ENCODE measurements around the gene MCF2L2. TPM values are rescaled to one million over a fixed set of nuclear protein-coding genes. Genes with fewer than 3 reads are reported as not detected.

MCF2L2 gene
- total RNA-seq, 3 donors from 2014 or later (not counting 1 experiment from before 2014, with no cell fraction given), result 2.2 to 4.9 (median 2.7) TPM

GRCh38 chr3:183260167-183260904 is 168.1 kb downstream of the MCF2L2 start:
- intact Hi-C loops (cut with micrococcal nuclease), result no loop called here
- H3K4me3 ChIP-seq (ENCODE audit: low read length), result no peak overlapping the region

GRCh38 chr3:183259621-183260020 is 168.8 kb downstream of the MCF2L2 start:
- Mint-ChIP-seq H3K9me3 (no peaks in the 10 kb centered on the region), H3K4me3 (no peak overlapping the region), H3K36me3 (no peaks in the 10 kb centered on the region), H3K4me1 (no peaks in the 10 kb centered on the region), H3K27ac (no peak overlapping the region), H3K27me3 (ENCODE audit: low read depth in 2 of 2) (peaks cover 23 to 53% of the 10 kb centered on the region in 2 donors)
- DNase-seq, result no peak
- intact Hi-C loops (cut with micrococcal nuclease), result no loop called here
- peaks cover 7% of the 10 kb centered on the region for H3K27me3 ChIP-seq (ENCODE audit: control insufficient read depth, insufficient read depth, low read length)
- H3K4me1 ChIP-seq (ENCODE audit: control insufficient read depth, insufficient read depth, low read length), result peaks cover 4% of the 10 kb centered on the region
- no peaks in the 10 kb centered on the region for H3K36me3 ChIP-seq (ENCODE audit: control insufficient read depth, insufficient read depth, low read length)
- H3K9me3 ChIP-seq (ENCODE audit: control insufficient read depth, insufficient read depth, low read length), result no peaks in the 10 kb centered on the region
- H3K4me3 ChIP-seq (ENCODE audit: low read length), result no peak overlapping the region
- no peak for ATAC-seq
- 83% methylated on average over 2 of the region's 2 CpGs for WGBS (ENCODE audit: insufficient coverage)
- no peak for TF ChIP-seq CTCF (IDR thresholded peaks at IDR 0.05)
- no peak overlapping the region for H3K27ac ChIP-seq (ENCODE audit: low read length)

More at GRCh38 chr3:183260167-183260904, 168.1 kb downstream of the MCF2L2 start:
- H3K36me3 ChIP-seq (ENCODE audit: control insufficient read depth, insufficient read depth, low read length), result no peaks in the 10 kb centered on the region
- no peaks in the 10 kb centered on the region for H3K27me3 ChIP-seq (ENCODE audit: control insufficient read depth, insufficient read depth, low read length)
- no peak overlapping the region for H3K27ac Mint-ChIP-seq
- no peak overlapping the region for H3K4me3 Mint-ChIP-seq
- no peaks in the 10 kb centered on the region for H3K9me3 ChIP-seq (ENCODE audit: control insufficient read depth, insufficient read depth, low read length)
- TF ChIP-seq CTCF (IDR thresholded peaks at IDR 0.05), result no peak
- no peak overlapping the region for H3K27ac ChIP-seq (ENCODE audit: low read length)
- peaks cover 3% of the 10 kb centered on the region for H3K4me1 ChIP-seq (ENCODE audit: control insufficient read depth, insufficient read depth, low read length)
- peaks cover 17 to 46% of the 10 kb centered on the region in 2 donors for H3K27me3 Mint-ChIP-seq (ENCODE audit: low read depth in 2 of 2)
- DNase-seq, result no peak
- no peaks in the 10 kb centered on the region for H3K36me3 Mint-ChIP-seq
- no peaks in the 10 kb centered on the region for H3K9me3 Mint-ChIP-seq
- ATAC-seq, result peak in 1 of 3 donors; percentile 44
- 40% methylated on average over 7 of the region's 7 CpGs for WGBS (ENCODE audit: insufficient coverage)
- H3K4me1 Mint-ChIP-seq, result no peaks in the 10 kb centered on the region

- Histone ChIP-seq H3K27me3 (ENCODE audit: control insufficient read depth, insufficient read depth, low read length) (peaks cover 8% of the 10 kb centered on the region), H3K36me3 (ENCODE audit: control insufficient read depth, insufficient read depth, low read length) (no peaks in the 10 kb centered on the region), H3K27ac (ENCODE audit: low read length) (no peak overlapping the region), H3K9me3 (ENCODE audit: control insufficient read depth, insufficient read depth, low read length) (no peaks in the 10 kb centered on the region), H3K4me3 (ENCODE audit: low read length) (no peak overlapping the region), H3K4me1 (ENCODE audit: control insufficient read depth, insufficient read depth, low read length) (peaks cover 7% of the 10 kb centered on the region)
- no peak for ATAC-seq
- intact Hi-C loops (cut with micrococcal nuclease), result no loop called here
- no peak overlapping the region for H3K27ac Mint-ChIP-seq
- peaks cover 24 to 53% of the 10 kb centered on the region in 2 donors for H3K27me3 Mint-ChIP-seq (ENCODE audit: low read depth in 2 of 2)
- no peak for DNase-seq
- 90% methylated on average over 3 of the region's 3 CpGs for WGBS (ENCODE audit: insufficient coverage)
- no peak overlapping the region for H3K4me3 Mint-ChIP-seq
- H3K9me3 Mint-ChIP-seq, result no peaks in the 10 kb centered on the region
- no peaks in the 10 kb centered on the region for H3K4me1 Mint-ChIP-seq
- no peak for TF ChIP-seq CTCF (IDR thresholded peaks at IDR 0.05)
- H3K36me3 Mint-ChIP-seq, result no peaks in the 10 kb centered on the region
These were observed 169.3 kb downstream of the MCF2L2 start for GRCh38 chr3:183259087-183259486.

GRCh38 chr3:183255348-183255730 is 173.1 kb downstream of the MCF2L2 start:
- WGBS (ENCODE audit: insufficient coverage), result 92% methylated on average over 4 of the region's 4 CpGs
- intact Hi-C loops (cut with micrococcal nuclease), result no loop called here
- H3K27me3 Mint-ChIP-seq (ENCODE audit: low read depth in 2 of 2), result peaks cover 35 to 47% of the 10 kb centered on the region in 2 donors
- no peak for TF ChIP-seq CTCF (IDR thresholded peaks at IDR 0.05)
- Histone ChIP-seq H3K36me3 (ENCODE audit: control insufficient read depth, insufficient read depth, low read length) (no peaks in the 10 kb centered on the region), H3K4me1 (ENCODE audit: control insufficient read depth, insufficient read depth, low read length) (peaks cover 14% of the 10 kb centered on the region), H3K4me3 (ENCODE audit: low read length) (no peak overlapping the region), H3K27me3 (ENCODE audit: control insufficient read depth, insufficient read depth, low read length) (peaks cover 20% of the 10 kb centered on the region), H3K27ac (ENCODE audit: low read length) (no peak overlapping the region), H3K9me3 (ENCODE audit: control insufficient read depth, insufficient read depth, low read length) (no peaks in the 10 kb centered on the region)
- peak overlapping the region; percentile 66 for H3K4me3 Mint-ChIP-seq
- no peaks in the 10 kb centered on the region for H3K36me3 Mint-ChIP-seq
- no peak for ATAC-seq
- no peak overlapping the region for H3K27ac Mint-ChIP-seq
- H3K4me1 Mint-ChIP-seq, result peaks cover 5 to 6% of the 10 kb centered on the region in 2 donors
- no peaks in the 10 kb centered on the region for H3K9me3 Mint-ChIP-seq
- no peak for DNase-seq

Data from natural killer cell (primary cell).